ENCODE measurements around the gene BICRAL.

GRCh38 chr6:42748203-42748898, 33.5 kb upstream of the BICRAL start:
- no peak for TF ChIP-seq CTCF (conservative IDR thresholded peaks at IDR 0.05; ENCODE audit: low read depth, low read length)
- no peak for TF ChIP-seq EZH2 (IDR thresholded peaks at IDR 0.05; ENCODE audit: borderline replicate concordance, low read depth, low read length, poor library complexity, severe bottlenecking)

Measured in A673 (cell line).